Liver (tissue), 9 donors: ENCODE results near the gene HSD17B3. TPM values are rescaled to one million over a fixed set of nuclear protein-coding genes. Genes with fewer than 3 reads are reported as not detected.
"Not testable (repeated sequence)": the region's sequence is repeated elsewhere in the genome, so short reads cannot be mapped to it uniquely, and the experiment has no call there.

Experiments
- DNase-seq: peaks from one replicate; pipeline ENCODE4 v3.0.0-alpha.2; 2017; ENCODE audit warnings: low spot score
- H3K27ac ChIP-seq, 2 donors: one replicate each; pipeline ENCODE4 v1.7.0; 2013; ENCODE audit warnings: inconsistent platforms in 2 of 2, low read length in 2 of 2, control low read depth in 1 of 2, low read depth in 1 of 2, mild to moderate bottlenecking in 1 of 2
- H3K27me3 ChIP-seq, 4 donors: one replicate each; pipeline versions ENCODE4 v1.6.1 to v1.7.0; 2013; ENCODE audit warnings: low read length in 3 of 4, inconsistent platforms in 1 of 4, mild to moderate bottlenecking in 1 of 4, moderate library complexity in 1 of 4; ENCODE audit not compliant: control insufficient read depth in 4 of 4, insufficient read depth in 4 of 4
- H3K36me3 ChIP-seq, 4 donors: one replicate each; pipeline versions ENCODE4 v1.6.1 to v1.7.0; 2013; ENCODE audit warnings: low read length in 3 of 4, mild to moderate bottlenecking in 3 of 4, low read depth in 1 of 4, moderate library complexity in 1 of 4; ENCODE audit not compliant: control insufficient read depth in 4 of 4, insufficient read depth in 3 of 4
- H3K4me1 ChIP-seq, 4 donors: one replicate each; pipeline versions ENCODE4 v1.6.1 to v1.7.0; 2013; ENCODE audit warnings: low read length in 3 of 4, mild to moderate bottlenecking in 3 of 4, moderate library complexity in 1 of 4; ENCODE audit not compliant: control insufficient read depth in 4 of 4, insufficient read depth in 4 of 4
- H3K4me3 ChIP-seq, 3 donors: one replicate each; pipeline versions ENCODE4 v1.6.1 to v1.7.0; 2013; ENCODE audit warnings: low read length in 3 of 3, control low read depth in 1 of 3, low read depth in 1 of 3, mild to moderate bottlenecking in 1 of 3
- H3K9ac ChIP-seq, 2 donors: one replicate each; pipeline ENCODE4 v1.7.0; 2013; ENCODE audit warnings: low read length in 2 of 2, mild to moderate bottlenecking in 2 of 2, moderate library complexity in 2 of 2, control low read depth in 1 of 2, low read depth in 1 of 2
- H3K9me3 ChIP-seq, 4 donors: one replicate each; pipeline versions ENCODE4 v1.6.1 to v1.7.0; 2013; ENCODE audit warnings: low read length in 3 of 4; ENCODE audit not compliant: control insufficient read depth in 4 of 4
- FOXA2 ChIP-seq: IDR thresholded peaks from 2 replicates; pipeline ENCODE4 v1.6.1; 2016; ENCODE audit warnings: antibody characterized with exemption
- HNF4A ChIP-seq, 2 donors: conservative IDR thresholded peaks; 2 replicates each; pipeline ENCODE4 v1.6.1; 2016; ENCODE audit warnings: antibody characterized with exemption in 2 of 2, mild to moderate bottlenecking in 2 of 2
- JUND ChIP-seq, 2 donors: IDR thresholded peaks; 2 replicates each; pipeline ENCODE4 v1.6.1; 2016; ENCODE audit warnings: antibody characterized with exemption in 2 of 2
- MAX ChIP-seq: IDR thresholded peaks from 2 replicates; pipeline ENCODE4 v1.6.1; 2016; ENCODE audit warnings: antibody characterized with exemption
- NR2F2 ChIP-seq: IDR thresholded peaks from 2 replicates; pipeline ENCODE4 v1.6.1; 2016; ENCODE audit warnings: antibody characterized with exemption
- RAD21 ChIP-seq, 2 donors: IDR thresholded peaks; 2 replicates each; pipeline ENCODE4 v1.6.1; 2016; ENCODE audit warnings: antibody characterized with exemption in 2 of 2, mild to moderate bottlenecking in 2 of 2
- SP1 ChIP-seq: IDR thresholded peaks from 2 replicates; pipeline ENCODE4 v1.6.1; 2018; ENCODE audit warnings: antibody characterized with exemption, mild to moderate bottlenecking
- YY1 ChIP-seq: IDR thresholded peaks from 2 replicates; pipeline ENCODE4 v1.6.1; 2016; ENCODE audit warnings: antibody characterized with exemption, mild to moderate bottlenecking
- WGBS: extraction: QIAGEN DNeasy Blood & Tissue Kit; methylation state at CpG from one replicate; pipeline ENCODE4 v1.1.7; 2013; 5-methylcytosine and 5-hydroxymethylcytosine counted together
- polyA plus RNA-seq, 2 donors: library from polyadenylated mRNA; stranded (reverse) in 1 of 2; unstranded in 1 of 2; fragments of 200-250 nt in 1 of 2; fragments of >200 nt in 1 of 2; fragmentation: Nextera tagmentation in 1 of 2; extraction: Ambion mirVana in 1 of 2; gene quantifications; one replicate each; pipeline versions ENCODE4 v1.2.1 to v1.2.3, GENCODE V29; 2013 to 2015
- total RNA-seq, 2 donors: library from RNA; depleted of rRNA; stranded (reverse); fragments of >200 nt; gene quantifications; one replicate each; pipeline ENCODE4 v1.2.3, GENCODE V29; 2014
- TF ChIP-seq, protein P1 (sequence below): IDR thresholded peaks from 2 replicates; pipeline ENCODE4 v1.6.1; 2016; ENCODE audit warnings: antibody characterized with exemption, mild to moderate bottlenecking
- TF ChIP-seq, protein P2 (sequence below): IDR thresholded peaks from 2 replicates; pipeline ENCODE4 v1.6.1; 2016; ENCODE audit warnings: antibody characterized with exemption
- donor health status: healthy.
- donor health status: healthy.
- donor health status: healthy.
- donor health status: healthy.
- donor health status: healthy.

The HSD17B3 gene
- total and polyA plus RNA-seq, 4 donors, result 0.75 to 1.6 (median 0.96) TPM

- TF ChIP-seq, protein P1, sequence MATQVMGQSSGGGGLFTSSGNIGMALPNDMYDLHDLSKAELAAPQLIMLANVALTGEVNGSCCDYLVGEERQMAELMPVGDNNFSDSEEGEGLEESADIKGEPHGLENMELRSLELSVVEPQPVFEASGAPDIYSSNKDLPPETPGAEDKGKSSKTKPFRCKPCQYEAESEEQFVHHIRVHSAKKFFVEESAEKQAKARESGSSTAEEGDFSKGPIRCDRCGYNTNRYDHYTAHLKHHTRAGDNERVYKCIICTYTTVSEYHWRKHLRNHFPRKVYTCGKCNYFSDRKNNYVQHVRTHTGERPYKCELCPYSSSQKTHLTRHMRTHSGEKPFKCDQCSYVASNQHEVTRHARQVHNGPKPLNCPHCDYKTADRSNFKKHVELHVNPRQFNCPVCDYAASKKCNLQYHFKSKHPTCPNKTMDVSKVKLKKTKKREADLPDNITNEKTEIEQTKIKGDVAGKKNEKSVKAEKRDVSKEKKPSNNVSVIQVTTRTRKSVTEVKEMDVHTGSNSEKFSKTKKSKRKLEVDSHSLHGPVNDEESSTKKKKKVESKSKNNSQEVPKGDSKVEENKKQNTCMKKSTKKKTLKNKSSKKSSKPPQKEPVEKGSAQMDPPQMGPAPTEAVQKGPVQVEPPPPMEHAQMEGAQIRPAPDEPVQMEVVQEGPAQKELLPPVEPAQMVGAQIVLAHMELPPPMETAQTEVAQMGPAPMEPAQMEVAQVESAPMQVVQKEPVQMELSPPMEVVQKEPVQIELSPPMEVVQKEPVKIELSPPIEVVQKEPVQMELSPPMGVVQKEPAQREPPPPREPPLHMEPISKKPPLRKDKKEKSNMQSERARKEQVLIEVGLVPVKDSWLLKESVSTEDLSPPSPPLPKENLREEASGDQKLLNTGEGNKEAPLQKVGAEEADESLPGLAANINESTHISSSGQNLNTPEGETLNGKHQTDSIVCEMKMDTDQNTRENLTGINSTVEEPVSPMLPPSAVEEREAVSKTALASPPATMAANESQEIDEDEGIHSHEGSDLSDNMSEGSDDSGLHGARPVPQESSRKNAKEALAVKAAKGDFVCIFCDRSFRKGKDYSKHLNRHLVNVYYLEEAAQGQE, result no peak
- TF ChIP-seq SP1 (no peak), HNF4A (conservative IDR thresholded peaks at IDR 0.05) (no peak), MAX (no peak), YY1 (no peak), JUND (IDR thresholded peaks at IDR 0.05) (no peak), RAD21 (IDR thresholded peaks at IDR 0.05) (no peak), FOXA2 (no peak)
- TF ChIP-seq, protein P2, sequence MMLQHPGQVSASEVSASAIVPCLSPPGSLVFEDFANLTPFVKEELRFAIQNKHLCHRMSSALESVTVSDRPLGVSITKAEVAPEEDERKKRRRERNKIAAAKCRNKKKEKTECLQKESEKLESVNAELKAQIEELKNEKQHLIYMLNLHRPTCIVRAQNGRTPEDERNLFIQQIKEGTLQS, result no peak
Observed at GRCh38 chr9:96323169-96323568, 21.2 kb upstream of the HSD17B3 start (continued).

DNA sequence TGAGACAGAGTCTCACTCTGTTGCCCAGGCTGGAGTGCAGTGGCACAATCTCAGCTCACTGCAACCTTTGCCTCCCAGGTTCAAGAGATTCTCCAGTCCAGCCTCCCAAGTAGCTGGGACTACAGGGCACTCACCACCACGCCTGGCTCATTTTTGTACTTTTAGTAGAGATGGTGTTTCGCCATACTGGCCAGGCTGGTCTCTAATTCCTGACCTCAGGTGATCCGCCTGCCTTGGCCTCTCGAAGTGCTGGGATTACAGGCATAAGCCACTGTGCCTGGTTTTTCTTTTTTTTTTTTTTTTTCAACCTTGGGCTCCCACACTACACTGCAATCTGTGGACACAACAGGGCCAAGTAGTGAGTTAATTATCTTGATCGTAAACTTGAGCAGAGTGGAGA lies 20.8 kb upstream of the HSD17B3 start:
- DNase-seq, H3K9me3 ChIP-seq, H3K9ac ChIP-seq, H3K4me1 ChIP-seq, H3K27ac ChIP-seq, H3K27me3 ChIP-seq, H3K4me3 ChIP-seq: not testable (repeated sequence)
- WGBS, result 88% methylated on average over 5 of the region's 5 CpGs
- H3K36me3 ChIP-seq, result peaks cover 3 to 31% (median 17%) of the 10 kb centered on the region in 4 donors

DNA sequence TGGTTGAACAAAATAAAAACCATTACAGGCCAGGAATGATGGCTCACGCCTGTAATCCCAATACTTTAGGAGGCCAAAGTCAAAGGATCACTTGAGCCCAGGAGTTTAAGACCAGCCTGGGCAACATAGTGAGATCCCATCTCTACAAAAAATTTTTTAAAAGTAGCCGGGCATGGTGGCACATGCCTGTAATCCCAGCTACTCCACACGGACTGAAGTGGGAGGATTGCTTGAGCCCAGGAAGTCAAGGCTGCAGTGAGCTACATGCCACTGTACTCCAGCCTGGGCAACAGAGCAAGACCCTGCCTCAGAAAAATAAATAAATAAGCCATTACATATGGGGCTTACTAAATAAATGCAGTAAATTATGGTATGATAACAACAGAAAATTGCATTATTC lies 20.2 kb upstream of the HSD17B3 start:
- not testable (repeated sequence) for H3K4me1 ChIP-seq, H3K9ac ChIP-seq, H3K4me3 ChIP-seq, H3K27ac ChIP-seq, H3K27me3 ChIP-seq, DNase-seq, H3K9me3 ChIP-seq
- H3K36me3 ChIP-seq, result peaks cover 3 to 31% (median 17%) of the 10 kb centered on the region in 4 donors
- WGBS, result 93% methylated on average over 3 of the region's 3 CpGs

DNA sequence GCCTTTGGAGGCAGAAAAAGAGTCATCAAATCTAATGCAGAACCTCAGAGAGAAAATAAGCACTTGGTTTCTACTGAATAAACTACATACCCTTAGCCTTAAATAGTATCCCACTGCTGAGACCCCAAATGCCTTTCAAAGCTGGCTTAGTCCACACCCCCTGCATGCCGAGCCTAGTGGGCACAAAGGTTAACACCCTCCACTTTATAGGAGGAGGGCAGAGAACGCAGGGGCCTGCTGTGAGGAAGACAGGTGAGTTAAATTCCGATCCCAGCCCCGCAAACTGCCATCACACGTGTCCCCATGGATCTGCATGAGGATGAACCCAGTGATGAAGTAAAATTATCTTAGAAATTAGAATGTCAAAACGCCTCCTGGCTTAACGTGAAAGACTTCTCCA lies 19.5 kb upstream of the HSD17B3 start:
- no peak overlapping the region for H3K9ac ChIP-seq
- WGBS, result 93% methylated on average over 7 of the region's 7 CpGs
- H3K9me3 ChIP-seq, result no peaks in the 10 kb centered on the region
- no peaks in the 10 kb centered on the region for H3K4me1 ChIP-seq
- no peaks in the 10 kb centered on the region for H3K27me3 ChIP-seq
- no peak for TF ChIP-seq MAX
- no peak for TF ChIP-seq SP1
- TF ChIP-seq FOXA2, result no peak
- no peak for TF ChIP-seq RAD21 (IDR thresholded peaks at IDR 0.05)
- TF ChIP-seq, protein P1, result no peak
- no peak for TF ChIP-seq NR2F2
- peaks cover 3 to 31% (median 17%) of the 10 kb centered on the region in 4 donors for H3K36me3 ChIP-seq
- no peak for DNase-seq
- H3K4me3 ChIP-seq, result no peak overlapping the region
- H3K27ac ChIP-seq, result no peak overlapping the region
